GM19395 (cell line): Measurements from ENCODE around the gene FAM135A.
"Not testable (repeated sequence)": the region's sequence is repeated elsewhere in the genome, so short reads cannot be mapped to it uniquely, and the experiment has no call there.

Source experiments
- ATAC-seq: cut with Tn5 transposase; IDR thresholded peaks from one replicate; pipeline ENCODE4 v1.9.1; 2021; ENCODE audit warnings: mild to moderate bottlenecking, moderate library complexity; ENCODE audit not compliant: unreplicated experiment

The FAM135A gene

GRCh38 chr6:70531133-70531532 is 117.8 kb downstream of the FAM135A start:
- peak; percentile 60 for ATAC-seq

- no peak for ATAC-seq
Measured at GRCh38 chr6:70537266-70537665, 124.0 kb downstream of the FAM135A start.

- ATAC-seq: peak; percentile 88
Measured at GRCh38 chr6:70538376-70538775, 125.1 kb downstream of the FAM135A start.

- ATAC-seq: no peak
Measured at GRCh38 chr6:70547313-70547712, 134.0 kb downstream of the FAM135A start.

GRCh38 chr6:70547905-70548304 is 134.6 kb downstream of the FAM135A start:
- no peak for ATAC-seq

GRCh38 chr6:70549327-70549726 is 136.0 kb downstream of the FAM135A start:
- no peak for ATAC-seq

GRCh38 chr6:70551566-70551965 is 138.3 kb downstream of the FAM135A start:
- no peak for ATAC-seq

- ATAC-seq: not testable (repeated sequence)
Measured at GRCh38 chr6:70552286-70552940, 139.1 kb downstream of the FAM135A start.

GRCh38 chr6:70552974-70553373 is 139.7 kb downstream of the FAM135A start:
- ATAC-seq: no peak

GRCh38 chr6:70557998-70558397 is 144.7 kb downstream of the FAM135A start:
- ATAC-seq: no peak

- ATAC-seq: not testable (repeated sequence)
Measured at GRCh38 chr6:70562401-70562800, 149.1 kb downstream of the FAM135A start.

- no peak for ATAC-seq
Measured at GRCh38 chr6:70563530-70563929, 150.2 kb downstream of the FAM135A start.

- peak; percentile 99 for ATAC-seq
Measured at GRCh38 chr6:70566751-70567382, 153.6 kb downstream of the FAM135A start, which contains the start of gene SDHAF4. Gene SDHAF4, plus strand, starts transcription at chr6:70566930. Its CDS starts 11 bp downstream, at chr6:70566941.

- no peak for ATAC-seq
Measured at GRCh38 chr6:70574643-70575042, 161.3 kb downstream of the FAM135A start.

- no peak for ATAC-seq
Measured at GRCh38 chr6:70575899-70576495, 162.7 kb downstream of the FAM135A start.

GRCh38 chr6:70586114-70586513 is 172.8 kb downstream of the FAM135A start:
- peak; percentile 100 for ATAC-seq

GRCh38 chr6:70590400-70590799 is 177.1 kb downstream of the FAM135A start:
- ATAC-seq: no peak

GRCh38 chr6:70592391-70593117 is 179.2 kb downstream of the FAM135A start:
- ATAC-seq: no peak

GRCh38 chr6:70593118-70593486 is 179.8 kb downstream of the FAM135A start:
- ATAC-seq: no peak

- ATAC-seq: no peak
Measured at GRCh38 chr6:70599187-70599586, 185.9 kb downstream of the FAM135A start.

- no peak for ATAC-seq
Measured at GRCh38 chr6:70601014-70601413, 187.7 kb downstream of the FAM135A start.

- no peak for ATAC-seq
Measured at GRCh38 chr6:70604254-70604653, 190.9 kb downstream of the FAM135A start.
